GM21360 (cell line): Measurements from ENCODE around the gene GIPC3.

ENCODE experiments used
- ATAC-seq: cut with Tn5 transposase; IDR thresholded peaks from one replicate; pipeline ENCODE4 v1.9.1; 2021; ENCODE audit warnings: mild to moderate bottlenecking, moderate library complexity; ENCODE audit not compliant: unreplicated experiment

The GIPC3 gene

GRCh38 chr19:3585301-3586126, at the start of gene GIPC3:
GIPC3 (plus strand) TSS chr19:3585478; CDS start chr19:3585598, 120 bp downstream.
- no peak for ATAC-seq

DNA sequence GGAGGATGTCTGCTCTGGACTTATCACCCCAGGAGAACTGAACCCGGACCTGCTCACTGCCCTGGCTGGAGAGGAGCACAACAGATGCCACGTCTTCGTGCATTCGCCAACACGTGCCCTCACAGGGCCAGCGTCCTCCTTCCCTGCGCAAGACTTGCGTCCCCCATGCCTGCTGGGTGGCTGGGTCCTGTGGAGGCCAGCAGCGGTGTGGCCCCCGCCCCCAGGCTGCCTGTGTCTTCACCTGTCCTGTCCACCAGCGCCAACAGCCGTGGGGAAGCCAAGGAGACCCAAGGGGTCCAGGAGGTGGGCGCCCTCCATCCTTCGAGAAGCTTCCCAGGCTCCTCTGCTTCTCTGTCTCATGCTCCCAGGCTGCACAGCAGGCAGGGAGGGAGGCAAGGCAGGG, 49.7 kb upstream of the GIPC3 start:
- ATAC-seq = no peak

DNA sequence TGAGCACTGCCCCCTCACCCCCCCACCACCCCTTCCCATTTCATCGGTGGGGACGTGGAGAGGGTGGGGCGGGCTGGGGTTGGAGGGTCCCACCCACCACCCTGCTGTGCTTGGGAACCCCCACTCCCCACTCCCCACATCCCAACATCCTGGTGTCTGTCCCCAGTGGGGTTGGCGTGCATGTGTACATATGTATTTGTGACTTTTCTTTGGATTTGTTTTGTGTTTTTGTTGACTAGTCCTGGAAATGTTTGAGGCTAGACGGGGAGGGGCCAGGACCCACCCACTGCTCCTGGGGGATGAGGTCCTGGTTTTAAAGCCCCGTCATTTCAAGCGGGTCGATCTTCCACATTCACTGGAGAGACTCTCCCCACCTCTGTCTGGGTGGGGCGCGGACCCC, 49.3 kb upstream of the GIPC3 start:
- no peak for ATAC-seq

DNA sequence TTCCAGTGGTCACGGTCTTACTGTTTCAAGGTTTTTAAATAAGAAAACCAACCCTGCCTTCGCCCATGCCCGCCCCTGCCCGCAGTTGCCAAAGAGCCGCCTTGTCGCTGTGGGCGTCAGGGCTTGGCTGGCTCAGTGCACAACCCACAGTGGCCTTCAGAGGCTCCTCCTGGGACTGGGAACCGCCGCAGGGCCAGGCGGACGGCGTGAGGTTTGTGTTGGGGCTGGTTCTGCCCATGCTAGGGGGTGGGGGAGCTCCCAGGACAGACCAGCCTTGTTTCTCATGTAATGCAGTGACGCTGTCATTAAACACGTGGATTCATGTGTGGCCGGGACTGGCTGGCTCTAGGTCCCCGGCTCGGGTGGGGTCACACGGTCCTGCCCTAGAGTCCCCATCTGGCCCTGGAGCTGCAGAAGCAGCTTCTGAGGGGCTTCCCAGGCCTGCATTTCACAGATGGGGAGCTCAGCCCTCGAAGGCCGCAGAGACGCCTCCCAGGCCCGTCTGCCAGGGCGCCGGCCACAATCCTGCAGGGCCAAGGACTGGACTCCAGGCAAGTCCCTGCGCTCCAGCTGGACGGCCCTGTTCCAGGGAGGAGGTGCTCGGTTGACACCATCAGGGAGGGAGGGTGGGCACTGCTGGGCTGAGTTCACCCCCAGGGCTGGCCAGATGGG, 48.7 kb upstream of the GIPC3 start:
- ATAC-seq = no peak

DNA sequence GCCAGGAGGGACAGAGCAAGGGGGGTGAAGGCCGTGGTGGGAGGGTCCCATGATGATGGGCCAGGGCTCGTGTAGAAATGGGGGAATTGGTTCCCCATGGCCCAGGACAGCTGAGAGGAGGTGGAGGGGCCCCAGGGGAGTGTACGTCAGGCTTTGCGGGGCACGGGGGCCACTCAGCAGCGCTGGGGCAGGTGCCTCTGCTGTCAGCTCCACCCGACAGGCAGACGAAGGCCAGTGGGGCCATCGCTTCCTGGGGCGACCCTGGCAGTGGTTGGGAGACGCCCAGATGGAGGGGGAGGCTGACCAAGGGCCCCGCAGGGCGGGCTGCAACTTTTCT, 48.2 kb upstream of the GIPC3 start:
- ATAC-seq = no peak

DNA sequence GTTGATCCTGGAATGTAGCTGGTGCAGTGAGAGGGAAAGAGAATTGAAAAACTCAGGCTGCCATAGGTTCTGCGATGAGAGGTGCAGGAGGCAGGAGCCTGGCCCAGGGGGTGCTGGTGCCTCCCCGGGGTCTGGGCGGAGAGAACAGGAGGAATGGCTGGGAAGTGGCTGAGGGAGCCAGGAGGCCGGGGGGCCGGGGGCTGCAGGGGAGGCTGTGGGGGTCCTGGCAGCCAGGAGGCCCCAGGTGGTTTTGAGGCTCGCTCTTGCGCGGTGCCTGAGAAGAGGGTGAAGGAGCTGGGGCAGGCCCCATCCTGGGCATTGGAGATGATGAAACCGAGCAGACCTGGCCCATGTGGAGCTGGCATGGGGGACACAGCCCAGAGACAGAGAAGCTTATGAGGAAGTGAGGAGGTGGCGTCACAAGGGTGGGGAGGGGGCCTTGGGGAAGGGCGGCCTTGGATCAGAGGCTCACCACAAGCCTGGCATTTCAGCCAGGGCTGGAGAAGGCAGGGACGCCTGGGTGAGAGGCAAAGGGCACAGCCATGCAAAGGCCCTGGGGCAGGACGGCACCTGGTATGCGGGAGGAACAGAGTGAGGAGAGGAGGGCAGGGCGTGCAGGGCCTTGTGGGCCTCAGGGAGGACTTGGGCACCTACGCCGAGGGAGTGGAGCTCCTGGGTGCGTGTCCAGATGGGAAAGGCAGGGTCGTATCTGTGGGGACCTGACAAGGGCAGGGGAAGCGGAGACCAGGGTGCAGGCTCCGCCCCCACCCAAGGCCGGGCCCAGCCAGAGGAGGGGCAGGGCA, 47.6 kb upstream of the GIPC3 start:
- no peak for ATAC-seq

- ATAC-seq = no peak
Observed at GRCh38 chr19:3538258-3538929, 46.9 kb upstream of the GIPC3 start.

DNA sequence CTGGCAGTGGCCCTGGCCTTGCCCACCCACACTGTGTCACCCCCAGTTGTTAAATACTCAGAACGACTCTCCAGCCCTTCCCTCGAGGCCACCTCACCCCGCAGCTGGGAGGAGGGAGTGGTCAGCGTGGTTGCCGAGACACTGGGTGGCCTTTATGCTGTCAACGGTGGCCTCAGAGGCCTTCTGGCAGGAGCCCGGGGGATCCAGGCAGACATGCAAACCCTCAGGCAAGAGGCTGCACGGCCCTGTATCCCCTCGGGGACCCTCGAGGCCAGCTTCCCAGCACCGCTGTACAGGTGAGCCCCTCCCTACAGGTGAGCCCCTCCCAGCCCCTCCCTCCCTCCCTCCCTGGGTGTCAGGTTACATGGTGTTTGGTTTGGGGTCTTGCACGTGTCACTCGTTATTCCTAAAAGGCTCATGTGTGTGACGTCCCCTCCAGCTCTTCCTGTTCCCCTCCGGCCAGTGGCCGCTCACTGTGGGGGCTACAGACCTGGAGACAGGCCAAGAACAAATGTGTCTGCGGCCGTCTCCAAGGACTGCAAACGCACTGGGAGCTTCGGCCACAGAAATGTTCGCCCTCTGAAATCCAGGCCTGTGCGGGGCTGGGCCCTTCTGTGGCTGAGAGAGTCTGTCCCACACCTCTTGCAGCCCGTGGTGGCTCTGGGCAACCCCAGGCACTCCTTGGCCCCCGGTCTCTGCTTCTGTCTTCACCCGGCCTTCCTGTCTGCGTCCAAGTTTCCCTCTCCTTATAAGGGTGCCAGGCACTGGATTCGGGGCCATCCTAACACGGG, 46.1 kb upstream of the GIPC3 start, which contains the start of gene TEKTIP1:
Gene TEKTIP1 (plus strand): TSS at position 210 of the 791 bp plus-strand sequence. CDS start 4 bp downstream, at position 214.
- no peak for ATAC-seq

GRCh38 chr19:3539756-3540118, 45.5 kb upstream of the GIPC3 start:
- no peak for ATAC-seq

DNA sequence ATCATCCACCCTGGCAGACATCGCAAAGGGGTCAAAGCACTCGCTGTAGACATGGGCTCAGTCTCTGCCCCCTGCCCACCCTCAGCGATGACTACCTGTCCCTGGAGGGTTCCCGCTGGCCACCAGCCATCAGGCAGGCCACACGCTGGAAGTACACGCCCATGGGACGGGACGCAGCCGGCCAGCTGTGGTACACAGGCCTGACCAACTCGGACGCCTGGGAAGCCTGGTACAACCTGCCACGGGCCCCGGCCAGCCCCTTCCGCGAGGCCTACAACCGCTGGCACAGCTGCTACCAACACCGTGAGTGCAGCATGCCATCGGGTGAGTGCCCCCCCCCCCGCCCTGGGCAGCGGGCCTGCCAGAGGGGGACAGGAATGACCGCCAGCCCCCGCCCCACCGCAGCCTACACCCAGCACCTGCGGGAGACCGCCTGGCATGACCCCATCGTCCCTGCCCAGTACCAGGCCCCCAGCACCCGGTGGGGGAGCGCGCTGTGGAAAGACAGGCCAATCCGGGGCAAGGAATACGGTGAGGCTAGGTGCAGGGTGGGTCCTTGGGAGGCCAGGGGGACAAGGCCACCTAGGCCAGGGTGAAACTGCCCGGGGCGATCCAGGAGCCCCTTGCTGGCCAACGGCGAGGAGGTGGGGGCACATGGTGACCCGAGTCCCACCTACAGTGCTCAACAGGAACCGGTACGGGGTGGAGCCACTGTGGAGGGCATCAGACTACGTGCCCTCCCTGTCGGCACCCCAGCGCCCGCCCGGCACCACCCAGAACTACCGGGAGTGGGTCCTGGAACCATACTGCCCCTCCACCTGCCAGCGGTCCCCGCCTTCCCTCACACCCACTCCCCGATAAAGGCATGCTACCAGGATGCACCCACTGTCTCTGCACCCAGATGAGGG, 41.9 kb upstream of the GIPC3 start:
- no peak for ATAC-seq

DNA sequence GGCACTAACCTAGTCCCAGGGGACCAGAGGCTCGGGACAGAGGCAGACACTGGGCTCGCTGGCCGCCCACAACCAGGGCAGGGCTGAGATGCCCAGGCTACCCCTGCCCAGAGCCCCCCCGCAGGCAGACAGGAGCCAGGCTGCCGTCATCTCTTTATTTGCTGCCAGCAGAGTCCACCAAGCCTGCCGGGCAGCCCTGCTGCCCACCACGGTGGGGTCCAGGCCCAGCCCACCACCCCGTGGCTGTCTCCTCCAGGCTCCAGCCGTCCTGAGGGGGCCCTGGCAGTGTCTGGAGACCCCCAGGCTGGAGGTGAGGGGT, 41.3 kb upstream of the GIPC3 start:
- ATAC-seq = no peak

DNA sequence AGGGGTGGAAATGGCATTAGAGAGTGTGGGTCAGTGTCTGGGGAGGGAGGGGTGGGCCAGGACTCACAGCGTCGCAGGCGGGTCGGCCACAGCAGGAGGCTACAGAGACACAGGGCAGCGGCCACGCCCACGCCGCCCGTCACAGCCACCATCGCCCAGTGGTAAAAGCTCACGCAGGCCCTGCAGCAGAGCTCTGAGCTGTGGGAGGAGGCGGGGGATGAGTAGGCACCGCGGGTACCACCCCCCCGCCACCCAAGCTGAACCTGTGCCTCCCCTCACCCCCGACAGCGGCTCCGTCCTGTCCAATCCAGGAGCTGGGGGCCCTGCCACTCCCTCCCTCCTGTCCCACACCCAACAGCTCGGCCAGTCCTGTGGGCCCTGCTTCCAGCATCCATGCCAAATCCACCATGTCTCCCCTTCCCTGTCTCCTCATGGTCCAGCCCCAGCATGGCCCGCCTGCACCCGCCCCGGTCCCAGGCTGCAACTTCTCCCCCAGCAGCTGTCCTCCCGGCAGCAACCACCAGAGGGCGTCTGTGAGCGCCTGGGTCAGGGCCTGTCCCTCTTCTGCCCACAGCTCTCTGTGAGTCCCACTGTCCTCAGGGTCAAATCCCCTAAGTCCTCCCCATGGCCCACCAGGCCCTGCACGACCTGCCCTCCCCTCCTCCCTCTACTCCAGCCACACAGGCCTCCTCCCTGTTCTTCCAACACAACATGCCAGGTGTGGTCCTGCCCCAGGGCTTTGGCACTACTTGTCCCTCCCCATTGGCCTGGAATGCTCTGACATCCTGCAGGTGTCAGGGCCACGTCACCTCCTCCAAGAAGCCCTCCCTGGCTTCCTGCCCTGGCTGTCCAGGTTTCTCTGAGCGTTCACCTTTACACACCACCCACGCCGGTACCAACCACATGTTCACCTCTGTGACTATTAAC, 40.3 kb upstream of the GIPC3 start:
- ATAC-seq = no peak

- no peak for ATAC-seq
Observed at GRCh38 chr19:3545669-3546034, 39.6 kb upstream of the GIPC3 start.

- no peak for ATAC-seq
Observed at GRCh38 chr19:3546119-3546518, 39.2 kb upstream of the GIPC3 start.

DNA sequence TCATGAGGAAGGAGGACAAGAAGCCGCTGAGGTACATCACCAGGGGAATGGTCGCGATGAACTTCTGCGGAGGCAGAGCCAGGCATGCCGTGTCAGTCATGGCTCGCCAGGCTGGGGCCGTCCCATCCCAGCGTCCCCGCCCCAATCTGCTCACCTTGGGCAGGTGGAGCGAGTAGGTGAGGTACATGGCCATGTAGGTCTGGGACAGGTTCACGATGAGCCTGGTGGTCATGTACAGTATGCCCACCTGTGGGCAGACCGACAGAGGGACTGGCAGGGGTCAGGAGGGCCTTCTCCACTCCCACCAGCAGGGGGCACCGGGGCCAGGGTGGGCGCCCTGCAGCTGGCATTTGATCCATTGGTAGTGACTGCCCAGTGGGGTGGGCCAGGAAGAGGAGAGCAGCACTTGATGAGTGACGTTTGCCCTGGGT, 38.0 kb upstream of the GIPC3 start:
- ATAC-seq = no peak

- no peak for ATAC-seq
Observed at GRCh38 chr19:3547767-3548282, 37.5 kb upstream of the GIPC3 start.

DNA sequence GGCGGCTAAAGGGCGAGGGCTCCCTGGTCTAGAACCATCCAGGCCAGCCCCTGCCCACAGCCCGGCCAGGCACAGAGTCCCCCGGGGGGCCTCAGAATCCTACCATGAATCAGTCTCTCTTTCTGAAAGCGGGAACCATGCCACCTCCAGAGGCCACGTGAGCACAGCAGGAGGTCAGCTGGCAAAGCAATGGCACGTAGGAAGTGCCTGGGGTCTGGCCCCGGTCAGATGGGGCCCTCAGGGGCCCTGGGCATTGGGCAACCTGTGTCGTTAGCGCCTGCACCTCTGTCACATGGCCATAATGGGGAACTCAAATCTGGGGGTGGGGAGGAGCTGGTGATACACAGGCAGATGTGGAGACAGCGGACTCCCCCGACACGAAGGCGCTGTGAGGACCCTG, 36.7 kb upstream of the GIPC3 start:
- ATAC-seq = no peak

GRCh38 chr19:3549816-3550215, 35.5 kb upstream of the GIPC3 start:
- no peak for ATAC-seq
